A549 (cell line): Measurements from ENCODE around the gene MIPOL1. TPM values are rescaled to one million over a fixed set of nuclear protein-coding genes. Genes with fewer than 3 reads are reported as not detected.

Source experiments
- ATAC-seq, 2 experiments: fragments of 200-7000 bp in 1 of 2; fragments of >200 bp in 1 of 2; cut with Nextera tagmentation in 1 of 2; cut with Tn5 transposase in 1 of 2; 3 replicates each; pipeline versions ENCODE4 v1.8.0 to v1.9.1; 2018 to 2020; ENCODE audit warnings: mild to moderate bottlenecking in 1 of 2, moderate library complexity in 1 of 2
- CTCF ChIA-PET: fragments of 300-600 bp; sonication (Branson Sonifier 250); formaldehyde crosslinking; extraction: SDS; loops from one replicate; lab custom pipeline; 2021; ENCODE audit warnings: antibody characterized with exemption, inconsistent platforms; lab: Yijun Ruan, JAX
- POLR2A ChIA-PET: fragments of 350-600 bp; formaldehyde crosslinking; extraction: SDS; loops from one replicate; lab custom pipeline; 2021; ENCODE audit warnings: antibody characterized with exemption, inconsistent platforms; lab: Yijun Ruan, JAX
- DNase-seq, 2 experiments: peaks; one replicate each; pipeline versions ENCODE4 v3.0.0 to v3.0.0-alpha.2; 2011 to 2016; ENCODE audit warnings: low read depth in 1 of 2, low spot score in 1 of 2
- FAIRE-seq: peaks from 2 replicates; lab custom pipeline; 2011; peaks lifted over from hg19 to GRCh38; lab: Jason Lieb, UNC
- H3K27ac ChIP-seq, 2 experiments: fragments of >200 bp; sonication (Bioruptor Twin); formaldehyde crosslinking; 3 replicates each; pipeline ENCODE4 v1.5.1; 2016 to 2017
- H3K4me1 ChIP-seq: fragments of >200 bp; sonication (Bioruptor Twin); formaldehyde crosslinking; 3 replicates; pipeline ENCODE4 v1.6.1; 2016
- H3K4me2 ChIP-seq: fragments of >200 bp; sonication (Bioruptor Twin); formaldehyde crosslinking; 3 replicates; pipeline ENCODE4 v1.6.1; 2016
- H3K4me3 ChIP-seq: fragments of >200 bp; sonication (Bioruptor Twin); formaldehyde crosslinking; 3 replicates; pipeline ENCODE4 v1.5.1; 2016
- H3K9me3 ChIP-seq: fragments of >200 bp; sonication (Bioruptor Twin); formaldehyde crosslinking; 3 replicates; pipeline ENCODE4 v1.6.1; 2016
- BHLHE40 ChIP-seq: IDR thresholded peaks from 2 replicates; pipeline ENCODE4 v1.6.1; 2012; ENCODE audit warnings: low read depth, low read length, inconsistent platforms
- CEBPB ChIP-seq, 2 experiments: fragments of >200 bp in 1 of 2; sonication (Bioruptor Twin) in 1 of 2; formaldehyde crosslinking in 1 of 2; IDR thresholded peaks; 2 replicates each; pipeline ENCODE4 v1.6.1; 2012 to 2016
- EP300 ChIP-seq, 2 experiments: fragments of >200 bp; sonication (Bioruptor Twin); formaldehyde crosslinking; IDR thresholded peaks; 2 replicates in 1 of 2; 3 replicates in 1 of 2; pipeline ENCODE4 v1.6.1; 2016 to 2017
- ESRRA ChIP-seq: fragments of 150-350 bp; IDR thresholded peaks from 2 replicates; pipeline ENCODE4 v1.6.1; 2014; ENCODE audit warnings: mild to moderate bottlenecking, low read length, borderline replicate concordance
- HDAC2 ChIP-seq: fragments of 200-600 bp; sonication (generic); IDR thresholded peaks from 2 replicates; pipeline ENCODE4 v1.6.1; 2016
- JUNB ChIP-seq: fragments of >200 bp; sonication (Bioruptor Twin); formaldehyde crosslinking; IDR thresholded peaks from 2 replicates; pipeline ENCODE4 v1.6.1; 2016
- KDM5A ChIP-seq: fragments of 200-600 bp; sonication (generic); IDR thresholded peaks from 2 replicates; pipeline ENCODE4 v1.6.1; 2016; ENCODE audit warnings: antibody characterized with exemption, mild to moderate bottlenecking
- MAFK ChIP-seq: fragments of 450-650 bp; IDR thresholded peaks from 2 replicates; pipeline ENCODE4 v1.6.1; 2014; ENCODE audit not compliant: partially characterized antibody
- MYC ChIP-seq: IDR thresholded peaks from 2 replicates; pipeline ENCODE4 v1.6.1; 2012; ENCODE audit warnings: mild to moderate bottlenecking, inconsistent platforms, low read length, improper control_type of control experiment, borderline replicate concordance
- NFE2L2 ChIP-seq: fragments of 150-350 bp; conservative IDR thresholded peaks from 2 replicates; pipeline ENCODE4 v1.6.1; 2014; ENCODE audit warnings: low read length
- NR3C1 ChIP-seq: fragments of >200 bp; sonication (Bioruptor Twin); formaldehyde crosslinking; IDR thresholded peaks from 3 replicates; pipeline ENCODE4 v1.6.1; 2017
- PHF8 ChIP-seq: fragments of 200-600 bp; sonication (generic); IDR thresholded peaks from 2 replicates; pipeline ENCODE4 v1.6.1; 2016; ENCODE audit warnings: low read depth, mild to moderate bottlenecking, antibody characterized with exemption, moderate library complexity, borderline replicate concordance
- POLR2A ChIP-seq: IDR thresholded peaks from 2 replicates; pipeline ENCODE4 v1.6.1; 2012; ENCODE audit warnings: mild to moderate bottlenecking, low read length
- POLR2AphosphoS2 ChIP-seq: conservative IDR thresholded peaks from 2 replicates; pipeline ENCODE4 v1.6.1; 2012; ENCODE audit warnings: low read length, improper control_type of control experiment, inconsistent platforms
- RAD21 ChIP-seq, 2 experiments: fragments of >200 bp in 1 of 2; sonication (Bioruptor Twin) in 1 of 2; formaldehyde crosslinking in 1 of 2; IDR thresholded peaks in 1 of 2; conservative IDR thresholded peaks in 1 of 2; 2 replicates in 1 of 2; 3 replicates in 1 of 2; pipeline ENCODE4 v1.6.1; 2012 to 2018; ENCODE audit warnings: inconsistent platforms in 1 of 2
- RFX5 ChIP-seq: fragments of 450-650 bp; IDR thresholded peaks from 2 replicates; pipeline ENCODE4 v1.7.1; 2014; ENCODE audit warnings: antibody characterized with exemption, mild to moderate bottlenecking, moderate library complexity
- RNF2 ChIP-seq: fragments of 200-600 bp; sonication (generic); IDR thresholded peaks from 2 replicates; pipeline ENCODE4 v1.6.1; 2016; ENCODE audit warnings: low read depth, mild to moderate bottlenecking, antibody characterized with exemption, moderate library complexity, borderline replicate concordance
- SMC3 ChIP-seq: fragments of >200 bp; sonication (Bioruptor Twin); formaldehyde crosslinking; IDR thresholded peaks from 3 replicates; pipeline ENCODE4 v1.6.1; 2018; ENCODE audit warnings: inconsistent platforms
- TP53 ChIP-seq: fragments of 250-450 bp; sonication (Bioruptor Pico); IDR thresholded peaks from 2 replicates; pipeline ENCODE4 v1.5.0; 2021; ENCODE audit warnings: mild to moderate bottlenecking, moderate library complexity
- ZFP36 ChIP-seq: fragments of 450-650 bp; IDR thresholded peaks from 2 replicates; pipeline ENCODE4 v1.6.1; 2014; ENCODE audit warnings: borderline replicate concordance; ENCODE audit not compliant: partially characterized antibody
- WGBS: methylation state at CpG from one replicate; pipeline ENCODE4 v1.1.6; 2017; ENCODE audit errors: missing lambda C conversion rate; 5-methylcytosine and 5-hydroxymethylcytosine counted together
- polyA plus RNA-seq, 4 experiments: library from polyadenylated mRNA; depleted of rRNA in 3 of 4; stranded (reverse); fragments of >200 nt; fragmentation: RNase III in 1 of 4; extraction: RNeasy Plus Mini Kit Qiagen cat#74134 plus additional on column Dnase treatment in 1 of 4; gene quantifications; 2 replicates in 3 of 4; 3 replicates in 1 of 4; pipeline ENCODE4 v1.2.3, GENCODE V29; 2011 to 2017
- TF ChIP-seq, protein P1 (sequence below): IDR thresholded peaks from 2 replicates; pipeline ENCODE4 v1.6.1; 2012
- TF ChIP-seq, protein P2 (sequence below): IDR thresholded peaks from 2 replicates; pipeline ENCODE4 v1.6.1; 2012; ENCODE audit warnings: low read depth, borderline replicate concordance
- TF ChIP-seq, protein P3 (sequence below): fragments of >200 bp; sonication (Bioruptor Twin); formaldehyde crosslinking; IDR thresholded peaks from 3 replicates; pipeline ENCODE4 v1.6.1; 2016
- TF ChIP-seq, protein P4 (sequence below): IDR thresholded peaks from 2 replicates; pipeline ENCODE4 v1.6.1; 2012
- TF ChIP-seq, protein P5 (sequence below): fragments of 250-450 bp; sonication (Bioruptor Pico); IDR thresholded peaks from 2 replicates; pipeline ENCODE4 v1.5.0; 2020; ENCODE audit warnings: low read depth, mild to moderate bottlenecking, moderate library complexity
- TF ChIP-seq, protein P6 (sequence below): fragments of 250-450 bp; sonication (Bioruptor Pico); IDR thresholded peaks from 2 replicates; pipeline ENCODE4 v1.5.0; 2021; ENCODE audit warnings: mild to moderate bottlenecking, moderate library complexity, borderline replicate concordance

The MIPOL1 gene
- polyA plus RNA-seq, 2 of the 4 experiments (the other 2 are of a cell fraction): 5.2 to 13.4 TPM

DNA sequence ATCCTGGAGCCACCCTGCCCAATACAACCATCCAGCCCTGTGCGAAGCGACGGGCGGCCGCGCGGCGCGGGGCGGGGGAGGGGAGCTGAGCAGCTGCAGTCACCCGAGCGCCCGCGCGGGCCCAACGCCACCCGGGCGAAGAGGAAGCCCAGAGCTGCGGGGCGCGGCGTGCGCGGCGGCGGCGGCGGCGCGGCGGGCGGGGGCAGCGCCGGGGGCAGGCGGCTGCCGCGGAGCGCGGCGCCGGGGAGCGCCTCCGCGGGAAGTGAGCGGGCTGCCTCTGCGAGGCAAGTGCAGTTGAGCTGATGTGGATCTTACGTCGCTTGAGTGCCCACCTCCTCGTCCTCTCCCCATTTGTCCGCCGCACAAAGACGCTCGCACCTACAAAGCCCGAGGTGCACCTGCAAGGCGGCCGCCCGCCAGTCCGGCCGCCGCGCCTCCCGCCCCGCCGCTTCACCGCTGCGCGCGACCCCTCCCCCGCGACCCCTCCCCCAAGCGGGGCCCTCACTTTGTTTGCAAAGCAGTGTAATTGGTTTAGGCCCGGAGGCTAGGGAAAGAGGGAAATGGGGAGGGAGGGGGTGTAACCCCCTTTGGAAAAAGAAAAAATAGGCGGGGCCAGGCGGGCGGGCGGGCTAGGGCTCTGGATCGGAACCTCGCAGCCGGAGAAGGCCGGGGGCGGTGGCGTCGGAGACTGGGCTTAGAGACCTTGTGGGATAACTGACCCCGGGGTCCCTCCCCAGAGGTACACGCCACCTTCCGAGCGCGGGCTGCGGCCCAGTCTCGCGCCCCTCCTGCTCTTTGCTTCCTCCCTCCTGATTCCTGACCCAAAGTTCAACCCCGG is 397.5 kb downstream of the MIPOL1 start, which contains the start of the genes FOXA1 and TTC6:
TSS of gene FOXA1 (minus strand) at position 279 of the 838 bp plus-strand sequence. CDS start at position 2, 277 bp downstream.
TSS of gene TTC6 (plus strand) at position 659 of the 838 bp plus-strand sequence. CDS start 26,436 bp downstream, outside the sequence.
- Histone ChIP-seq H3K27ac (peak within 1 kb of the TSS; percentile 90 to 94), H3K4me3 (peak within 1 kb of the TSS; percentile 92), H3K9me3 (no peaks in the 10 kb centered on the region), H3K4me2 (peak within 1 kb of the TSS; percentile 95), H3K4me1 (peaks cover 17% of the 10 kb centered on the region)
- DNase-seq: peak; percentile 53 to 83
- CTCF ChIA-PET: interaction anchor here (0.7 to 2.6 kb wide), 16 partner anchors 10 to 397 kb away, joined by 3 to 19 read pairs (median 3); partner anchors contain the start of gene MIPOL1
- WGBS: 2% methylated on average over 32 of the region's 92 CpGs
- POLR2A ChIA-PET: interaction anchor here (0.9 kb wide), 1 partner anchor 365 kb away, joined by 3 read pairs; no protein-coding TSS in a partner anchor
- TF ChIP-seq, protein P1, sequence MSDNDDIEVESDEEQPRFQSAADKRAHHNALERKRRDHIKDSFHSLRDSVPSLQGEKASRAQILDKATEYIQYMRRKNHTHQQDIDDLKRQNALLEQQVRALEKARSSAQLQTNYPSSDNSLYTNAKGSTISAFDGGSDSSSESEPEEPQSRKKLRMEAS: 0 out of 2 replicates have a peak, but pooled peaks have one; percentile 10
- TF ChIP-seq POLR2A: peak; percentile 56
- no peak for TF ChIP-seq NFE2L2
- TF ChIP-seq, protein P2, sequence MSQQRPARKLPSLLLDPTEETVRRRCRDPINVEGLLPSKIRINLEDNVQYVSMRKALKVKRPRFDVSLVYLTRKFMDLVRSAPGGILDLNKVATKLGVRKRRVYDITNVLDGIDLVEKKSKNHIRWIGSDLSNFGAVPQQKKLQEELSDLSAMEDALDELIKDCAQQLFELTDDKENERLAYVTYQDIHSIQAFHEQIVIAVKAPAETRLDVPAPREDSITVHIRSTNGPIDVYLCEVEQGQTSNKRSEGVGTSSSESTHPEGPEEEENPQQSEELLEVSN: 0 out of 2 replicates have a peak, but pooled peaks have one; percentile 13
- TF ChIP-seq TP53: no peak
- TF ChIP-seq, protein P3, sequence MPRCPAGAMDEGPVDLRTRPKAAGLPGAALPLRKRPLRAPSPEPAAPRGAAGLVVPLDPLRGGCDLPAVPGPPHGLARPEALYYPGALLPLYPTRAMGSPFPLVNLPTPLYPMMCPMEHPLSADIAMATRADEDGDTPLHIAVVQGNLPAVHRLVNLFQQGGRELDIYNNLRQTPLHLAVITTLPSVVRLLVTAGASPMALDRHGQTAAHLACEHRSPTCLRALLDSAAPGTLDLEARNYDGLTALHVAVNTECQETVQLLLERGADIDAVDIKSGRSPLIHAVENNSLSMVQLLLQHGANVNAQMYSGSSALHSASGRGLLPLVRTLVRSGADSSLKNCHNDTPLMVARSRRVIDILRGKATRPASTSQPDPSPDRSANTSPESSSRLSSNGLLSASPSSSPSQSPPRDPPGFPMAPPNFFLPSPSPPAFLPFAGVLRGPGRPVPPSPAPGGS: 0 out of 3 replicates have a peak, but pooled peaks have one; percentile 48
- ATAC-seq: peak; percentile 15 to 49
- FAIRE-seq: no peak

DNA sequence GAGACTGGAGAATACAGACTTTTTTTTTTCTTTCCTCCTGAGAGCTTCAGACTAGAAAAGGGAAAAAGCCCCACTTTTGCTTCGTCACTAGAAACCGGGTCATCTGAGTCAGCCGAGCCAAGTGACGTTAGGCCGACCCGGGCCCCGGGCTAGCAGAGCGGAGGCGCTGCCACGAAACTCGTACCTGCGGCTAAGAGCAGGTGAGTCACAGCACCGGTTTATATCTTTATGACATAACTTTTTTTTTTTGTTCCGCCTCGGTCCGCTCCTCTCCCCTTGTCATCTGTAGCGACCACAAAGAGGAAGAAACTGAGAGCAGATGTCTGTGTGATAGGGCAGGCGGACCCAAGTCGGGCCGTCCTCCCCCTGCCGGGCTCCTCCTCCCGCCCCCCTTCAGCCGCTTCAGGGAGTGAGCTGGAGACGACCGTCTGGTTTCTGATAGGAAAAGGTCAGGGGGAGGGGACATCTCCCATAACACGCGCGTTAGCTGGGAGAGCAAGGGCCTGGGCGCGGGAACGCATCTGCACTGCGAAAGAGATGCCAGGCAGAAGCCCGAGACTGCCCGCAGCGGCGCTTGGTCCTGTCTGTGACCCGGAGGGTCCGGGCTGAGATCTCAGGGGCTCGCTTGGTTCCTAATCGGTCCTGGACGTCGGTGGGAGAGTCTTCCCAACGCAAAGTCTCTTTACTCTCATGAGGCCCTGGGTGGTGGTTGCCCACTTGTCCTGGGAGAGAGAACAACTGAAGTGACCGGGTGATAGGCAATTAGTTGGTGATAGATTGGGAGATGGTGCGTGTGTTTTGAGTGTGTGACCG is 398.3 kb downstream of the MIPOL1 start:
- peak; percentile 86 to 89 for DNase-seq
- ATAC-seq: peak; percentile 32 to 75
- FAIRE-seq: no peak
- H3K27ac ChIP-seq: peak overlapping the region; percentile 90 to 94
- H3K4me2 ChIP-seq: peak overlapping the region; percentile 95
- 5% methylated on average over 28 of the region's 46 CpGs for WGBS
- ChIA-PET POLR2A (interaction anchor here (0.9 kb wide), 1 partner anchor 365 kb away, joined by 3 read pairs; no protein-coding TSS in a partner anchor), CTCF (interaction anchor here (0.7 to 2.0 kb wide), 6 partner anchors 15 to 398 kb away, joined by 3 to 7 read pairs (median 4); partner anchors contain the start of gene MIPOL1)
- H3K4me3 ChIP-seq: peak overlapping the region; percentile 92
- H3K4me1 ChIP-seq: peaks cover 16% of the 10 kb centered on the region
- no peaks in the 10 kb centered on the region for H3K9me3 ChIP-seq
- TF ChIP-seq MAFK (peak; percentile 64), BHLHE40 (no peak), ZFP36 (no peak), NR3C1 (no peak), POLR2A (peak; percentile 28; the same call in 1 of the 2 replicates), RNF2 (no peak), JUNB (no peak), POLR2AphosphoS2 (no peak), EP300 (IDR thresholded peaks at IDR 0.05) (no peak), RAD21 (conservative IDR thresholded peaks at IDR 0.05 in 1 of 2, IDR thresholded peaks at IDR 0.05 in 1 of 2) (no peak), NFE2L2 (no peak), RFX5 (peak; percentile 94), CEBPB (IDR thresholded peaks at IDR 0.05) (no peak), PHF8 (peak; percentile 21; the same call in 1 of the 2 replicates), KDM5A (no peak), MYC (0 out of 2 replicates have a peak, but pooled peaks have one; percentile 22), ESRRA (no peak), SMC3 (no peak), HDAC2 (no peak)
- TF ChIP-seq, protein P4, sequence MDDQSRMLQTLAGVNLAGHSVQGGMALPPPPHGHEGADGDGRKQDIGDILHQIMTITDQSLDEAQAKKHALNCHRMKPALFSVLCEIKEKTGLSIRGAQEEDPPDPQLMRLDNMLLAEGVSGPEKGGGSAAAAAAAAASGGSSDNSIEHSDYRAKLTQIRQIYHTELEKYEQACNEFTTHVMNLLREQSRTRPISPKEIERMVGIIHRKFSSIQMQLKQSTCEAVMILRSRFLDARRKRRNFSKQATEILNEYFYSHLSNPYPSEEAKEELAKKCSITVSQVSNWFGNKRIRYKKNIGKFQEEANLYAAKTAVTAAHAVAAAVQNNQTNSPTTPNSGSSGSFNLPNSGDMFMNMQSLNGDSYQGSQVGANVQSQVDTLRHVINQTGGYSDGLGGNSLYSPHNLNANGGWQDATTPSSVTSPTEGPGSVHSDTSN: no peak
- TF ChIP-seq, protein P5, sequence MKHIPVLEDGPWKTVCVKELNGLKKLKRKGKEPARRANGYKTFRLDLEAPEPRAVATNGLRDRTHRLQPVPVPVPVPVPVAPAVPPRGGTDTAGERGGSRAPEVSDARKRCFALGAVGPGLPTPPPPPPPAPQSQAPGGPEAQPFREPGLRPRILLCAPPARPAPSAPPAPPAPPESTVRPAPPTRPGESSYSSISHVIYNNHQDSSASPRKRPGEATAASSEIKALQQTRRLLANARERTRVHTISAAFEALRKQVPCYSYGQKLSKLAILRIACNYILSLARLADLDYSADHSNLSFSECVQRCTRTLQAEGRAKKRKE (CRISPR knock-in tag): no peak
- TF ChIP-seq, protein P6, sequence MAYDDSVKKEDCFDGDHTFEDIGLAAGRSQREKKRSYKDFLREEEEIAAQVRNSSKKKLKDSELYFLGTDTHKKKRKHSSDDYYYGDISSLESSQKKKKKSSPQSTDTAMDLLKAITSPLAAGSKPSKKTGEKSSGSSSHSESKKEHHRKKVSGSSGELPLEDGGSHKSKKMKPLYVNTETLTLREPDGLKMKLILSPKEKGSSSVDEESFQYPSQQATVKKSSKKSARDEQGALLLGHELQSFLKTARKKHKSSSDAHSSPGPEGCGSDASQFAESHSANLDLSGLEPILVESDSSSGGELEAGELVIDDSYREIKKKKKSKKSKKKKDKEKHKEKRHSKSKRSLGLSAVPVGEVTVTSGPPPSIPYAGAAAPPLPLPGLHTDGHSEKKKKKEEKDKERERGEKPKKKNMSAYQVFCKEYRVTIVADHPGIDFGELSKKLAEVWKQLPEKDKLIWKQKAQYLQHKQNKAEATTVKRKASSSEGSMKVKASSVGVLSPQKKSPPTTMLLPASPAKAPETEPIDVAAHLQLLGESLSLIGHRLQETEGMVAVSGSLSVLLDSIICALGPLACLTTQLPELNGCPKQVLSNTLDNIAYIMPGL (CRISPR knock-in tag): no peak
- TF ChIP-seq, protein P2: peak; percentile 77; the same call in 1 of the 2 replicates
